NCI-H345 (cell line): Measurements from ENCODE around the gene MYBPC1.
"Not testable (repeated sequence)": the region's sequence is repeated elsewhere in the genome, so short reads cannot be mapped to it uniquely, and the experiment has no call there.

Source experiments
- DNase-seq: peaks from one replicate; lab custom pipeline; 2025; lab: John Stamatoyannopoulos, UW

Gene MYBPC1

DNA sequence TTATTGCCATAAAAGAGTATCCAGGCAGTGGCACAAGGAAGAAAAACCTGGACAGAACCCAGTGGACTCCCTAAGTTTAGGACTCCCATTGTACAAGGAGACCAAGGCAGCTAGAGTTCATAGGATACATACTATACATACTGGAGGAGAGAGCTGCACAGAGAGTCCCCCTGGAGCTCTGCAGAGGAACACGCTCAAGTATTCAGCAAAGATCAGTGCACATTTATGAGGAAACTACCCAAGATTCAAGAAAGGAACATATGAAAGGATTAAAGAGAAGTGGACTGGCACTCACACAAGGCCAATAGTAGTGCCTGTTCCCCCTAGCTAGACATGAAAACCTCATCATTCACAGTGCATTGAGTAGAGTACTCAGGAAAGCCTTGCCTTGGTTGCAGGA lies 59.7 kb downstream of the MYBPC1 start:
- no peak for DNase-seq

DNA sequence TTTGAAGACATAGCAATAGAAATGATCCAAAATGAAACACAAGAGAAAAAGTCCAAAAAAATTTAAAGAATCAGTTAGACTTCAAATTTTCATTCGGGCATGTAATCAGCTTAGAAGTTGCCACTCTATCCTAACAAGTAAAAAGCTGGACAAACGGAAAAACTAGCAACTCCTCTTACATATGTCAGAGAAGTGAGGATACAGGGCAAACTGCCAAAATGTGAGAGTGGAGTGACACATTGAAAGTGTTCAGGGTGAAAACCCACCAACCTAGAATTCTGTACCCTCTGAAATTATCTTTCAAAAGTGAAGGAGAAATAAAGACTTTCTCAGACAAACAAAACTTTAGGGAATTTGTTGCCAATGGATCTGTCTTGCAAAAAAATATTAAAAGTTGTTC lies 60.6 kb downstream of the MYBPC1 start:
- DNase-seq: no peak

DNA sequence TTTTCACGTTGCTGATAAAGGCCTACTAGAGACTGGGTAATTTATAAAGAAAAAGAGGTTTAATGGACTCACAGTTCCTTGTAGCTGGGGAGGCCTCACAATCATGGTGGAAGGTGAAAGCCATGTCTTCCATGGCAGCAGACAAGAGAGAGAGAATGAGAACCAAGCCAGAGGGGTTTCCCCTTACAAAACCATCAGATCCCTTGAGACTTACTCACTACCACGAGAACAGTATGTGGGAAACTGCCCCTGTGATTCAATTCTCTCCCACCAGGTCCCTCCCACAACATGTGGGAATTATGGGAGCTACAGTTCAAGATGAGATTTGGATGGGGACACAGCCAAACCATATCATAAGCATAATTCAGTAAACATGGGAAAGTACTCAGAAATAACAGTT lies 65.9 kb downstream of the MYBPC1 start:
- DNase-seq: not testable (repeated sequence)

DNA sequence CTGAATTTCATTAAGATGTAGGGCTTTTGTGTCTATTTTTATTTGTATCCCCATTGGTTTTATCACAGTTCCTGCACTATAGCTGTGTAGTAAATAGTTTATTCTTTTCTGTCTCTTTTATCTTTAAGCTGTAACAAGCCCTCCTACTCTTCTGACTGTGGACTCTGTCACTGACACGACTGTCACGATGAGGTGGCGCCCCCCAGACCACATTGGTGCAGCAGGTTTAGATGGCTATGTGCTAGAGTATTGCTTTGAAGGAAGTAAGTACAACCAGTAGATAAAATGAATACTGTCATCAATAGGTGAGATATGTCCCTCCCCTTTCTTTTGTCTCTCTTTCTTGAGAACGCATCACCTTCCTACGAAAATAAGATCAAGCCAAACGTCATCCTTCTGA lies 68.5 kb downstream of the MYBPC1 start:
- DNase-seq: no peak

DNA sequence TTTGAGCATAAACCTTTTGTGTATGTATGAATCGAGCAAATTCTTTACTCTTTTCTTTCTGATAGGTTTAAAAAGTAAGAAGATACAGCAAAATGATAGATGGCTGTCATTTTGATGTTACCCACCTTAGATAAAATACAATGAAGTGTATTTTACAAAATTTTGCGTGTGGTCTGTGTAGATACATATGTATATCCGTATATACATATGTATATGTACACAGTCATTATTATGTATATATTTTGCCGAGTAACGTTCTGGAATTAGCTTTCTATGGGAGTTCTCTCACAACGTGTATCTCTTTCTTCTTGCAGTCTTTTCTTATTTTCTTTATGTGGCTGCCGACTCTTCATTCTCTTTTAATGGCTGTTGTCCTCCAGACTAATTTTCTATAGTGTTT lies 70.2 kb downstream of the MYBPC1 start:
- no peak for DNase-seq

DNA sequence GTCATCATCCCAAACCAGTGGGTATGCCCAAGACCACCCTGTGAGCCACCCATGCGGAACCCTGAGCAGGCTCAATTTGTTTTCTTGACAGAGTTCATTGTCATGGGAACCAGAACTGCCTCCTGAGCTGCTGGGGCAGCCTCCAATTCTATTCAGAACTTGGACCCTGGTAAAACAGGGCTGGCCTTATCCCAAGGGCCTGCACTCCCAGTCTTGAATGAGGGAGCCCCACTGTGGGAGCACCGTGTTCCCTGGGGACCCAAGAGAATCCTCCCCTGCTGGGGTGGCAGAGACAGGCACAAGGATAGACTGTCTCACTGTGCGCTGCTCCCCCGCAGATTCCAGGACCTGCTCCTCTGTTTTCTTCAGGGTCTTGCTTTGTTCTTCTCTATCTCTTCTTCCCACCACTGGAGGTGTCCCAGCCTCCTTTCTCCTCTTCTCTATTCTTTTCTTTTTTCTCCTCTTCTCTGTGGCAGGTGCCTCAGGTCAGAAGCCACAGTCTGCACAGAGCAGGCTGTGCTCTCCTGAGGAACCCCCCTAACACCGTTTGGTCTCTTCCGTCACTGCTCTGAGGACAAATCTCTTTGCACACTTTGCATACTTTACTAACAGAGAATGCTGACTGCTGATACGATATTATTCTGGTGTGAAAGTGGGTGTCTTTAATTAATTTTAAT lies 71.4 kb downstream of the MYBPC1 start:
- DNase-seq: no peak

DNA sequence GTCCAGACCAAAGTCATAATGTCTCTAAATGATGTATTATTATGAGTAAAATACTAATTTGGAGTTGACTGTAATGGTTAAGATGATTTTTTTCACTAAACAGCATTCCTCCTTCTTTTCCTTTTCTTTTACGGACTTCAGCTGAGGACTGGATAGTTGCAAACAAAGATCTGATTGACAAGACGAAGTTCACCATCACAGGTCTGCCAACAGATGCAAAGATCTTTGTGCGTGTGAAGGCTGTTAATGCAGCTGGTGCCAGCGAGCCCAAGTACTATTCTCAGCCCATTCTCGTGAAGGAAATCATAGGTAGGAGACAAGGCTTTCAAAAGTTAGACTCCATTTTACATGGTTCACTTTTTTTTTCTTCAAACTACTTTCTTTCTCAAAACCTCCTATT lies 72.8 kb downstream of the MYBPC1 start:
- no peak for DNase-seq

DNA sequence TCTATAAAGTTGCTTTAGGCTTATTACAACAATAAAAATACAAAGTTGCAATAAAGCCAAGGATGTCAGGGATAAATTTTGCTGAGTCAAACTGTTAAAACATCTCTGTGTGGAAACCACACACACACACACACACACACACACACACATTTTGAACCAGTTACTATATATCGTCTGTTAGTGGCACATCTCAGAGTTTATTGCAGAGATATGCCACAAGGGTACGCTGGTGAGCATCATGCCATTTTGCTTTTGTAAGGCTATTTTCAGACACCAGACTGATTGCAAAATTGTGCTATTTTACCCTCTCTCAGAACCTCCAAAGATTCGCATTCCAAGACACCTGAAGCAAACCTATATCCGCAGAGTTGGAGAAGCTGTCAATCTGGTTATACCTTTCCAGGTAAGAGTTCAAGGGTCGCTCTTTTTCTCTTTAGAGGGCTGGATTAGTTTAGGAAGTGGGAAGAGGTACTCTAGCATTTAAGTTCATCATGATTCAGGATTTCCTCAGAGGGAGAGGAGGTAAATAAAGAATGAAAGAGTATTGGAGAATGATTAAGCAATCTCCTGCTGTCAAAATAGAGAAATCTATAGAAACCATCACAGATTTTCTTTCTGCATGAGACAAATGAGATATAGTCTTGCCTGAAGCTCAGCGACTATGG lies 75.4 kb downstream of the MYBPC1 start:
- no peak for DNase-seq

DNA sequence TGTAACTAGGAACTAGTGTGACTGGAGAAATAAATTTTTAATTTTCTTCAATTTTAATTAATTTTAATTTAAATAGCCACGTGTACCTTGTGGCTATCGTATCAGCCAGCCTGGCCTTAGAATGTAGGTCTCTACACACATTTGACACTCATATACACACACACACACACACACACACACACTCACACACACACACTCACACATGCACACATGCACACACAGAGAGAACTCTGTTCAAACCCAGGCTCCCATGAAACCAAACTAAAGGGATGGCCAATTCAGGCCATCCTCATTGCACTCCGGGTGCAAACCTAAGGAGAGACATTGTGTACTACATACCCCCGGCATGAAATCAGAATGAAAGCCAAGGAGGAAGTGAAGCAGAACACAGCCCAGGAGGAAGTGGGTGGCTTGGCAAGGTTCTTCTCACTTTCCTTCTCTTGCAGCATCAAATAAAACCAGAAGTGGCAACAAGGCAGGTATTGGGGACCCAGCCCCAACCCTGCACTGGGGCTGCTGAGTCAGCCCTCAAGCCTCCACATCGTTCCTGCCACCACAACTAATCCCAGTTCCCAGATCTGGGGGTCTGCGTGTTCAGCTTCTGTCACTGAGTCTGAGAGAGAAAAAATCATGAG lies 76.5 kb downstream of the MYBPC1 start:
- no peak for DNase-seq

DNA sequence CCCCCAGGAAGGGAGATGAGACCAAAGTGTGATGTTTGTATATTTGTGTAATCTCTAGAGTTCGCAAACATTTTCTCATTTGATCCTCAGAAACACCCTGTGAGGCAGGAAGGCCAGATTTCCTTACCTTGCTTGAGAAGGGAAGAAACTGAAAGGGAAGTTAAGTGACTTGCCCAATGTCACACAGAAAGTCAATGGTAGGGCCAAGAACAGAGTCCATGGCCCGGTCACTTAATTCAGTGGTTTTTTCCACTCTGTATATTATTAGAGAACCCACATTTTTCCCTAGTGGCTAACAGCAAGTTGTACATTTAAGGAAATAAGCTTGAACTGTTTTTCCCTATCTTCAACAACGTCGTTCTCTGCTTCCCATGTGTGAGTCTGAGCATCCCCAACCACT lies 77.1 kb downstream of the MYBPC1 start:
- DNase-seq: no peak

DNA sequence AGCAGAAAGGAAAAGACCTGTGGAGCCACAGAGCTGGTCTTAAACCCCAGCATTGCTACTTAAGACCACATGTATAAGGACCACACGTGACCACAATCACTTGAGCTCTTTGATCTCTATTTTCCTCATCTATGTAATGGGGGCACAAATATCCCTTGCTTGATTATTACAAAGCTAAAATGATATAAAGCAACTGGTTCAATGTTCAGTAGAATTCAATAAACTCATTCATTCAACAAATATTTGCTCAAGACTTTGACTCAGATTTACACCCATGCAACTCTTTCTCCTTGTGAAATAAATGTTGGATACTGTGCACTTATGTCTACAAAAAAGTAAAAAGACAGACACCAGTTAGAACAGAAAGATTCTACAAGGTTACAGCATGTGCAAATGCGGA lies 80.8 kb downstream of the MYBPC1 start:
- DNase-seq: no peak

DNA sequence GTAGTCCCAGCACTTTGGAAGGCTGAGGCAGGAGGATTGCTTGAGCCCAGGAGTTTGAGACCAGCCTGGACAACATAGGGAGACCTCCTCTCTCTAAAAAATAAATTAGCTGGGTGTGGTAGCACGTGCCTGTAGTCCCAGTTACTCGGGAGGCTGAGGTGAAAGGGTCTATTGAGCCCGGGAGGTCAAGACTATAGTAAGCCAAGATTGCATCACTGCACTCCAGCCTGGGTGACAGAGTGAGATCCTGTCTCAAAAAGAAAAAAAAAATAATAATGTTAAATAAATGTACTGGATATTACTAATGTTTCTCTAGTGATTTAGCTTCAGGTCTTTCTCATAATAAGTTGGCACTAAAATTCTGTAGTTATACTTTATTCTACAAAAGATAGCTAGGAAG lies 81.7 kb downstream of the MYBPC1 start:
- DNase-seq: not testable (repeated sequence)

DNA sequence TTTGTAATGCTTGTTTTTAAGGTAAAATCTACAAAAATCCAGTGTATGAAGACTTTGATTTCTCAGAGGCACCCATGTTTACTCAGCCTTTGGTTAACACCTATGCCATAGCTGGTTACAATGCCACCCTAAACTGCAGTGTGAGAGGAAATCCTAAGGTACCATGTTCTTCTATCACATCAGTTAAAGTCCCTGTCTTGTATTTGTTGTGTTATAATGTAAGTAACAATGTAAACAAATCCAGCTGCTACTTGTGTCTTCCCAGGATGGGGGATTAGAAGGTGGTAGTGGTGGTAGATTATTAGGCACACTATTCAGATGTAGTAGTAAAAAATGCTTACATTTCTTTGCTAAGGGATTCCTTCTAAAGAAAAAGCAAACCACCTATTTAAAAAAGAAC lies 83.3 kb downstream of the MYBPC1 start:
- no peak for DNase-seq

DNA sequence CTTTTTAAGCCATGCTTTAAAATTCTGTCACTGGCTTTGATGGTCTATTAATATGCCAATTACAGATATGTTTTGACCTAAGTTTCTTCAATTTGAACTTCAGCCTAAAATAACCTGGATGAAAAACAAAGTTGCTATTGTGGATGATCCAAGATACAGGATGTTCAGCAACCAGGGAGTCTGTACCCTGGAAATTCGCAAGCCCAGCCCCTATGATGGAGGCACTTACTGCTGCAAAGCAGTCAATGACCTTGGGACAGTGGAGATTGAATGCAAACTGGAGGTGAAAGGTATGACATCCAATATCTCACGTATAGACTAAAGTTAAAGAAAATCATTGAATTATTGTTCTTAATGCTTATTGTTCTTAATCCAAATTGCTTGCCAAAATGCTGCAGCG lies 85.5 kb downstream of the MYBPC1 start:
- DNase-seq: no peak

DNA sequence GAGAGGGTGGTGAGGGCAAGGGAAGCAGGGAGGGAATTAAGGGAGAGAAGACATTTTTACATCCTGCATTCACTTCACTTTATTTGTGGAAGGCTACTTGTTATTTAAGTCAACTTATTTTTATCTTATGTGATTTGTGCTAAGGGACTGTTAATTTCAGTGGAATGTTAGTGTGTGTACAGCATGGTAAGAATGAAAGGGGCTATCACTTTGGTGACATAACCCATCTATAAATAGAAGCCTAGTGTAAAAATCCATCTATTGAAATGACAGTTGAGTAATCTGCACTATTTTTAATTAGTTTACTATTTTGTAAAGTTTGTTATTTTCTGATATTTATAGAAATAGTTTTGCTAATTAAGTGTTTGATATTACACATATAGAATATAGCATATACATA lies 85.9 kb downstream of the MYBPC1 start:
- no peak for DNase-seq

DNA sequence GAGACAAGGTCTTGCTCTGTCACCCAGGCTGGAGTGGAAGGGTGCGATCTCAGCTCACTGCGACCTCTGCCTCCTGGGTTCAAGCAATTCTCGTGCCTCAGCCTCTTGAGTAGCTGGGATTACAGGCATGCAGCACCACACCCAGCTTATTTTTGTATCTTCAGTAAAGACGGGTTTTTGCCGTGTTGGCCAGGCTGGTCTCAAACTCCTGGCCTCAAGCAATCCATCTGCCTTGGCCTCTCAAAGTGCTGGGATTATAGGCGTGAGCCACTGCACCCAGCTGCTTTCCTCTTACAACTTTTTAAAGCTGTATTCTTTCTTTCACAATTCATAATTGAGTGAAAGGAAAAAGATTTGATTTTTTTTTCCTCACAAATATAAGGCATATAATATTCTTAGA lies 86.9 kb downstream of the MYBPC1 start:
- DNase-seq: not testable (repeated sequence)

DNA sequence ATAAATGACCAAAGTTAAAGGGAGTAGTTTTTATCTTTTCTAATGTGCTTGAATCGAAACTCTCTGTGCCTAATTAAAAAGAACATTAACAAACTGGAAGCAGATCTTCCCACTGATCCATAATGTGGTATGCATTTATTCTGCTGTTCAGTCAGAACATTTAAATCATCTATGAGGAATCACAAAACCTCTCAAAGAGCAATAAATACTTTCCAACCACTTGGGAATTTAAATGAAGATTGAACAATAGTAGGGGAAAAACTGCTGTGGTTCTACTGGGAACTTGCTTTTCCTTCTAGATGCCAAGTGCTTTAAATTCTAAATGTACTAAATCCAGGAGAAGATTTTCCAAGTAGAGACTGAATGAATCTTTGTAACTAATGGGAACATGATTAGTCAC lies 90.3 kb downstream of the MYBPC1 start:
- no peak for DNase-seq

DNA sequence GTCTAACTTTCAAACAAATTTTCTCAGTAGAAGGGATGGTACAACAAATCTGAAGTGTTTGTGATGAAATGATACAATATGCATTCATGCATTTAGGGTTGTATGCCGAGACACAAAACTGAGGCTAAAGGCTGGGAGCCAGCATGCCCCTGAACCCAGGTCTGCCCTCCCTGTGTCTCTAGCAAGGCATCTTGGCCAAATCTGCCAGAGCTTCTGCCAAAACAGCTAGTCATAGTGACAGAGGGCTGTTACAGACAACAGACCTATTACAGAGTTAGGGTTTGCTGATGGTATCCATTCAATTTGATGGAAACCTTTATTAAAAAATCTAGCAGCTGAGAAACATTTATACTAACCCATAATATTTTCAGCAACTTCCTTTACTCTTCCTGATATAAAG lies 91.4 kb downstream of the MYBPC1 start:
- no peak for DNase-seq

DNA sequence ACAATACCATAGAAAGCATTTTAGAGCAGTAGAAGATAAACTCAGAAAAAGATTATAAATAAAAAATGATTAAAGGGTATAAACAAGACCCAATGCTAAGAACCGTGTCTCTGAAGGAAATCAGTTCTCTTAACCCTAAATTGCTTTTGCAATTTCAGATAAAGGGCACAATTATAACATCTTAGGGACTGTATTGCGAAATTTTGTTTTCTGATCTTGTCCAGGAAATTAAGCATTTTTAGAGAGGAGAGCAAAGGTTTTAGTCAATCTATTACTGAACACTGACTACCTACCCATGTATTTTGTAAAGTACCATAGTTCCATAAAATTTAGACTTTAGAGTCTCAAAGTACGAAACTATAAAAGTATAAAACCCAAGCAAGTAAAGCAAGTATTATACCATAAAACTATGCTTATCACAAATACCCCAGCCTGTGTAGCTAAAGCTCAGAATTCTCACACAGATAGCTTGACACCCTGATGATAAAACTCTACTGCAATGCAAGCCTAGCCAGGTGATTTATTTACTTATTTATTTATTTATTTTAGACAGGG lies 95.8 kb downstream of the MYBPC1 start:
- DNase-seq: no peak

DNA sequence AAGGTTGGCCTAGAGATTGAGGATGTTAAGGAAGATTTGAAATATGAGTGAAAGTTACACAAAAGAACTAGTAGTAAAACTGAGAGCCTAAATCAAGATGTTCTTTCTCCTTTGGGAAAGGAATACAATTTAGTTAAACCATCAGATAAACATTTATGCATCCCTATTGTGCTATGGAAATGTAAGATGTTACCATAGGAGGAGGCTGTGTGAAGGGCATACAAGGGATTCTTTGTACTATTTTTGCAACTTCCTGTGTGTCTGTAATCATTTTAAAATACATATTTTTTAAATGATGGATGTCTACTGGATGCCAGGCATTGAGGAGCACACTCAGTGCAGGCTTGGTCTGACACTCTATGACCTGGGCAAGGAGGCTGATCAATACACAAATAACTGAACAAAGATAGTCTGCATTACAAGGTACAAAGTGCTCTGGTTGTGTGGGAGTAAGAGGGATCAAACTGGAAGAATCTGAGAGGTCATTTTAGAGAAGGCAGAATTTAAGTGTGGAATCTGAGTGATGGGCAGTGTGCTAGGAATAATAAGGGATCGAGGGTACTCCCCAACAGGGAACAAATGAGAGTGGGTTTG lies 96.8 kb downstream of the MYBPC1 start:
- no peak for DNase-seq

DNA sequence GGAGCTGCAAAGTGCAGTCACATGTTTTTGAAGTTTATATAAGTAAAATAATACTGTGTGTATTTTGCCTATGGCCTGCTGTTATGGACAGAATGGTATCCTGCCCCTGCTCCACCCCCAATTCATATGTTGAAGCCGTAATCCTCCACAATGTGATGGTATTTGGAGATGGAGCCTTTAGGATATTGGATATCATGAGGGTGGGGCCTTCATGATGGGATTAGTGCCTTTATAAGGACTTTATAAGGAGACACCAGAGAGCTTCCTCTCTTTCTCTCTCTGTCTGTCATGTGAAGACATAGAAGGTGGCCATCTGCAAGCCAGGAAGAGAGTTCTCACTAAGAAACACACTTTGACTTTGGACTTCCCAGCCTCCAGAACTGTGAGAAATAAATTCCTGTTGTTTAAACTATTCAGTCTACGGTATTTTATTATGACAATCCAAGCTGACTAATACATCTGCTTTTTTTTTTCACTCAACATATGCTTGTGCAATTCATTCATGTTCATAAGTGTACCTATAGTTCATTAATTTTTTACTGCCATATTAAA lies 99.6 kb downstream of the MYBPC1 start:
- no peak for DNase-seq

DNA sequence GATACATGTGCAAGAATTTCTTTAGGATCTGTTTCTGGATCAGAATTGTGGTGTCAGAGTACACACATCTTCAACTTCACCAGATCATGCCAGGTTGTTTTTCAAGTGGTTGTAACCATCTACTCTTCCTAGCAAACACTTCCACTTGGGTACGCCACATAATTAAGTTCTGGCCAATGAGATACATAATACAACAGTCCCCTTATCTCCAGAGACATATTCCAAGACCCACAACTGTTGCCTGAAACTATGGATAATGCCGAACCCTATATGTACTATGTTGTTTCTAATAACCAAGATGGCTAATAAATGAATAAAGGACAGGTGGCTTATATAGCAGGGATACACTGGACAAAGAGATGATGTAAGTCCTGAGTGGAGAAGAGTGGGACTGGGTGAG lies 100.2 kb downstream of the MYBPC1 start:
- no peak for DNase-seq

DNA sequence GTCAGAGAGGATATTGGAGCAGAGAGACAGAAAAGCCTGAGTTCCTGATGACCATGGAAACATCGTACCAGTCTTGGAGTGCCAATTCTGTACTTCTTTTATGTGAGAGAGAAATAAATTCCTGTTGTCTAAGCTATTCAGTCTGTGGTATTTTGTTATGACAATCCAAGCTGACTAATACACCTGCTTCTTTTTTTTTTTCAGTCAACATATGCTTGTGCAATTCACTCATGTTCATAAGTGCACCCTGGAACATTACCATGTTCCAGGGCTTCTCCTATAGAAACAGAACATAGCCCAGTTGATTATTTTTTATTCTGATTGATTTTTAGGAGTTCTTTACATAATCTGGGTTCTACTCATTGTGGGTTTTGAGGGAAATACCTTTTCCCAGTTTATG lies 100.9 kb downstream of the MYBPC1 start:
- DNase-seq: no peak
